Aorta (tissue), 5 donors: ENCODE measurements around the gene CARM1. TPM values are rescaled to one million over a fixed set of nuclear protein-coding genes. Genes with fewer than 3 reads are reported as not detected.
"Not testable (repeated sequence)": the region's sequence is repeated elsewhere in the genome, so short reads cannot be mapped to it uniquely, and the experiment has no call there.

Experiments used
- ATAC-seq: fragments of 200-7000 bp; cut with Tn5 transposase; one replicate; pipeline ENCODE4 v1.9.1; 2022; ENCODE audit warnings: moderate library complexity; ENCODE audit not compliant: low FRiP score
- DNase-seq, 2 donors: peaks; one replicate each; pipeline ENCODE4 v3.0.0-alpha.2; 2020
- H3K27ac ChIP-seq, 2 donors: one replicate each; pipeline ENCODE4 v1.5.1; 2013; ENCODE audit warnings: low read length in 2 of 2, mild to moderate bottlenecking in 2 of 2, moderate library complexity in 2 of 2, control low read depth in 1 of 2, inconsistent platforms in 1 of 2, low read depth in 1 of 2
- H3K27me3 ChIP-seq, 2 donors: one replicate each; pipeline ENCODE4 v1.6.1; 2013; ENCODE audit warnings: control low read depth in 1 of 2, low read length in 1 of 2, mild to moderate bottlenecking in 1 of 2, moderate library complexity in 1 of 2; ENCODE audit not compliant: insufficient read depth in 2 of 2, control insufficient read depth in 1 of 2
- H3K36me3 ChIP-seq, 2 donors: one replicate each; pipeline ENCODE4 v1.6.1; 2013; ENCODE audit warnings: control low read depth in 1 of 2, low read length in 1 of 2, mild to moderate bottlenecking in 1 of 2; ENCODE audit not compliant: insufficient read depth in 2 of 2, control insufficient read depth in 1 of 2
- H3K4me1 ChIP-seq, 2 donors: one replicate each; pipeline ENCODE4 v1.6.1; 2013; ENCODE audit warnings: low read length in 2 of 2, control low read depth in 1 of 2, mild to moderate bottlenecking in 1 of 2, moderate library complexity in 1 of 2; ENCODE audit not compliant: insufficient read depth in 2 of 2, control insufficient read depth in 1 of 2
- H3K4me3 ChIP-seq, 2 donors: one replicate each; pipeline ENCODE4 v1.5.1; 2013; ENCODE audit warnings: low read length in 2 of 2, control low read depth in 1 of 2, mild to moderate bottlenecking in 1 of 2
- H3K9me3 ChIP-seq: one replicate; pipeline ENCODE4 v1.6.1; 2013; ENCODE audit warnings: mild to moderate bottlenecking, low read length; ENCODE audit not compliant: control insufficient read depth
- WGBS, 2 donors: extraction: QIAGEN DNeasy Blood & Tissue Kit; methylation state at CpG; one replicate each; pipeline ENCODE4 v1.1.7; 2013; 5-methylcytosine and 5-hydroxymethylcytosine counted together
- intact Hi-C, 2 donors: fragments of 100-400 bp; cut with DNase I; formaldehyde crosslinking; loops; one replicate each; pipeline versions ENCODE4 v1.14.2 to v1.15.0; 2022
- polyA plus RNA-seq, 2 donors: library from polyadenylated mRNA; stranded (reverse); fragments of 200-250 nt; gene quantifications; one replicate each; pipeline ENCODE4 v1.2.3, GENCODE V29; 2013
- total RNA-seq, 2 donors: library from RNA; stranded (reverse); fragmentation: NEBNext Ultra II Directional; extraction: Animal tissue kit (Norgen Biotek cat#: 25700); gene quantifications; one replicate each; pipeline ENCODE4 v1.2.1, GENCODE V29; 2021
- donor health status: healthy with polysubstance abuse.
- donor health status: Bipolar disorder and iron deficiency.
- donor health status: DM: no; HTN: no; CAD: no.
- donor health status: DM: no; HTN: no; CAD: no.
- donor health status: DM: yes; HTN: yes; CAD: no.

CARM1 gene
- total and polyA plus RNA-seq, 4 donors = 11.5 to 41.4 (median 25.9) TPM

DNA sequence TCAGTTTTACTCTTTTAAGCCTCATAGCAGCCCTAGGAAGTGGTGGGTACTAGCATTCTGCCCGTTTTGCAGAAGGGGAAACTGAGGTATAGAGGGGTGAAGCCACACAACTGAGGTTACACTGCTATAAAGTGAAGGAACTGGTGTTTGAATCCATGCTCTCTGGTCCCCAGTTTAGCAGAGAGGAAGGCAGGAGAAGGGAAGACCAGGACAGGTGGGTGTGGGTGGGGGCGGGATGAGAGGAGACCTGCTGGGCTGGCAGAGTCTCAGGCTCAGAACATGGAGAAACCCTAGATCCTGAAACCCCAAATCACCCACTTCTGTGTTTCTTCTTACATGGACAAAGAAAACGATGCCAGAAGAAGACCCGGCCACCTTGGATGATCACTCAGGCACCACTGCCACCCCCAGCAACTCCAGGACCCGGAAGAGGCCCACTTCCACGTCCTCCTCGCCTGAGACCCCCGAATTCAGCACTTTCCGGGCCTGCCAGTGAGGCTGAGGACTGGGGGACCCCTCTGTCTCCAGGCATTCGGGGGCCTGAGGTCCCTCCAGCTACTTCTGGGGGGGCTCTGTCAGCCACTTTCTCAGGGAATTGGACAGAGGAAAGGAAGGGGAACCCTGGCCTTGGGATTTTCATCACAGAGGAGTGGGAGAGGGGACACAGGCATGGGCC, 2.3 kb upstream of the CARM1 start:
- Histone ChIP-seq H3K9me3 (no peaks in the 10 kb centered on the region), H3K27ac (no peak overlapping the region), H3K4me3 (no peak overlapping the region), H3K36me3 (no peaks in the 10 kb centered on the region), H3K4me1 (no peaks in the 10 kb centered on the region), H3K27me3 (no peaks in the 10 kb centered on the region)
- ATAC-seq (no peak), DNase-seq (no peak)
- intact Hi-C loops = no loop called here
- 93 to 96% methylated on average over 10 of the region's 10 CpGs for WGBS, 2 donors

DNA sequence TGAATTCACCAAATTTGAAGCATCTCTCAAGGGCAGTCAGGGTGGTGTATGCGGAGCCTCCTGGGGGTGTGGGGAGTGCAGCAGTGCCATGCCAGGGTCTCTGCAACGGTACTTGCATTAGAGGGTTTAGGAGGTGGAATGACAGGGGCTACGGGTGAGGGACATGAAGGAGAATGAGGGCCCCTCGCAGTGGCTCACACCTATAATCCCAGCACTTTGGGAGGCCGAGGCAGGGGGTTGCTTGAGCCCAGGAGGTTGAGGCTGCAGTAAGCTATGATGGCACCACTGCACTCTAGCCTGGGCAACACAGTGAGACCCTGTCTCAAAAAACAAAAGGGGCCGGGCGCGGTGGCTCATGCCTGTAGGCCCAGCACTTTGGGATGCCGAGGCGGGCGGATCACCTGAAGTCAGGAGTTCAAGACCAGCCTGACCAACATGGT, 1.5 kb upstream of the CARM1 start:
- H3K27ac ChIP-seq, H3K27me3 ChIP-seq, H3K36me3 ChIP-seq, H3K4me3 ChIP-seq, H3K9me3 ChIP-seq, ATAC-seq, H3K4me1 ChIP-seq: not testable (repeated sequence)
- intact Hi-C loops = loop anchor here (2.0 to 10.0 kb wide), 2 partner anchors 33 to 55 kb away; partner anchors contain the start of genes TIMM29 (in 1 of the 2), TMED1 (in 1 of the 2) and YIPF2 (in 1 of the 2)
- DNase-seq = peak in 1 of 2 donors; percentile 69
- WGBS, 2 donors = 93 to 94% methylated on average over 11 of the region's 11 CpGs

DNA sequence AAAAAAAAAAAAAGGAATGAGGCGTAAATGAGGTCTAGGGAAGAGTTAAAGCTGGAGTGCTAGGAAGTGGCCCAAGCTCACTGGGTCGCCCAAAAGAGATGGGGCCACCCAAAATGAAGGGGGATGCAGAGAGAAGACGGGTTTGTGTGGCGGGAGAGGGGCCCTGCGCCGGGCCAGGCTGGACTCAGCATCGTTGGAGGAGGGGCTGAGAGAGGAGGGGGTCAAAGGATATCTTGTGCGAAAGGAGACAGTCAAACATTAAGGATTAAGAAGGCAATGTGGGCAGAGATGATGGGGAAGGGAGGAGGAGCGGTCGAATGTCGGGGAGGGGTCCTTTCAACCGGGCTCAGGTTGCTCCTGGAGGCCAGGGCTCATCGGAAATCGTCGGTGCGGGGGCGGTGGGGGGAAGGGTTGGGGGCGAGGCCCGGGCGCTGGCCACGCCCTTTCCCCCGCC, 825 bp upstream of the CARM1 start:
- H3K27me3 ChIP-seq = no peaks in the 10 kb centered on the region
- ATAC-seq = peak; percentile 15
- H3K9me3 ChIP-seq = no peaks in the 10 kb centered on the region
- H3K36me3 ChIP-seq = no peaks in the 10 kb centered on the region
- intact Hi-C loops = loop anchor here (2.0 to 10.0 kb wide), 2 partner anchors 34 to 54 kb away; partner anchors contain the start of genes TIMM29 (in 1 of the 2), TMED1 (in 1 of the 2) and YIPF2 (in 1 of the 2)
- WGBS, 2 donors = 0 to 1% methylated on average over 19 to 22 of the region's 22 CpGs
- H3K27ac ChIP-seq = peak overlapping the region in 1 of 2 donors; percentile 67
- no peaks in the 10 kb centered on the region for H3K4me1 ChIP-seq
- H3K4me3 ChIP-seq = peak overlapping the region in 1 of 2 donors; percentile 33
- DNase-seq = no peak

DNA sequence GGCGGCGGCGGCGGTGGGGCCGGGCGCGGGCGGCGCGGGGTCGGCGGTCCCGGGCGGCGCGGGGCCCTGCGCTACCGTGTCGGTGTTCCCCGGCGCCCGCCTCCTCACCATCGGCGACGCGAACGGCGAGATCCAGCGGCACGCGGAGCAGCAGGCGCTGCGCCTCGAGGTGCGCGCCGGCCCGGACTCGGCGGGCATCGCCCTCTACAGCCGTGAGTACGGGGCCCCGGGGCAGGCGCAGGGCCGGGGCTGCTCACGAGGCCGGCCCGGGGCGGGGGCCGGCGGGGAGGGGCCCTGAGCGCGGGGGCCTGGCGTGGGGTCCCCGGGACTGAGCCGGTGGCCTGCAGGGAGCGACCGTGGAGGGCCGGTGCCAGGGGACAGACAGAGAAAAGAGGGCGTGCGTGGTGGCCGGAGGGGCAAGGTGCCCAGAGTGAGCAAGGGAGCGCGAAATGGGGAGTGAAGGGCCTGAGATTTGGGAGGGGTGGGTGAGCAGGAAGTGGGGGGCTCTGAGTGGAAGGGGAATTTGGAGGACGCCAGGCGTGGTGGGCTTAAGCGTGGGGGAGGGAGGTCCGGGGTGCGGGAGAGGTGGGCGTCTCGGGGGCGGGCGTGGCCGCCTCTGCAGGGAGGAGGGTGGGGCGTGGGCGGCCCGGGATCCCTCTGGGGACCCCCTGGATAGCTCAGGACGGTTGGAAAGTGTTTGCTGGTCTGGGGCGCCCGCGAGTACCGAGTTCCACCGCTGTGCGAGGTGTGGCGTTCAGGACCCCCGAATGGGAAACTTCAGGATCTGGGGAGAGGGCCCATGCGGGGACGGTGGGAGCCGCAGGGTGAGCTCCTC, 575 bp downstream of the CARM1 start:
- Histone ChIP-seq H3K4me3 (peak overlapping the region; percentile 69 to 97), H3K27me3 (no peaks in the 10 kb centered on the region), H3K4me1 (no peaks in the 10 kb centered on the region), H3K27ac (peak overlapping the region in 1 of 2 donors; percentile 48), H3K36me3 (no peaks in the 10 kb centered on the region), H3K9me3 (no peaks in the 10 kb centered on the region)
- DNase-seq = peak; percentile 76 to 86
- intact Hi-C loops = loop anchor here (2.0 to 10.0 kb wide), 3 partner anchors 35 to 57 kb away; partner anchors contain the start of genes TIMM29 (in 2 of the 2), YIPF2 (in 2 of the 2) and TMED1 (in 1 of the 2)
- 1% methylated on average over 47 to 90 of the region's 90 CpGs for WGBS, 2 donors
- ATAC-seq = no peak

DNA sequence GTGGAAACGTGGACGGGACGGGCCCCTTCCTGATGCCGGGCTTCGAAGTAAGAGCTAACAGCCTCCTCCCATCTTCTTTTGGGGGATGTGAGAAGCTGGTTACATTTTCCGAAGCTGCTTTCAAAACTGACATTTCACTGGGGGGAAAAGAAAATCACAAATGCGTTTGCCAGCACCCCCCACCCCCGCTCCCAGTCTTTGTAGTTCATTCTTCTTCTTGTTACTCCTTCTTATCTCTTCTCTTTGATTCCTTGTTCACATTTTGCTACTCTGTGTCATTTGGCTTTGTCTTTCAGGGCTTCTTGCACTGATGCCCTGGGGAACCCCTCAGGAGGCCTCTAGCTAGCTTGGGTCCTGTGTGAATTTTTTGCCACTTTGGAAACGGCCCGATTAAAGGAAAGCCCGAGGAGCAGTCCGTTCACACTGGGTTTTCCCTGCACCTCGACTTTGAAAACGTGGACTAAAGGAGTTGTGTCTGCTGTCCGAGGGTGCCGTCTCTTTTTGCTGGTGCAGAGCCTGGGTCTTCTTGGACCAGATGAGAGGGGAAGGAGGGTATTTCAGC, 1.3 kb downstream of the CARM1 start:
- H3K4me1 ChIP-seq = no peaks in the 10 kb centered on the region
- peak overlapping the region; percentile 69 to 97 for H3K4me3 ChIP-seq
- no peaks in the 10 kb centered on the region for H3K9me3 ChIP-seq
- no peak for DNase-seq
- intact Hi-C loops = loop anchor here (2.0 to 10.0 kb wide), 2 partner anchors 52 to 56 kb away; partner anchors contain the start of genes TIMM29 (in 2 of the 2) and YIPF2 (in 2 of the 2)
- H3K36me3 ChIP-seq = no peaks in the 10 kb centered on the region
- no peak for ATAC-seq
- H3K27me3 ChIP-seq = no peaks in the 10 kb centered on the region
- no peak overlapping the region for H3K27ac ChIP-seq
- 1 to 4% methylated on average over 16 of the region's 16 CpGs for WGBS, 2 donors

DNA sequence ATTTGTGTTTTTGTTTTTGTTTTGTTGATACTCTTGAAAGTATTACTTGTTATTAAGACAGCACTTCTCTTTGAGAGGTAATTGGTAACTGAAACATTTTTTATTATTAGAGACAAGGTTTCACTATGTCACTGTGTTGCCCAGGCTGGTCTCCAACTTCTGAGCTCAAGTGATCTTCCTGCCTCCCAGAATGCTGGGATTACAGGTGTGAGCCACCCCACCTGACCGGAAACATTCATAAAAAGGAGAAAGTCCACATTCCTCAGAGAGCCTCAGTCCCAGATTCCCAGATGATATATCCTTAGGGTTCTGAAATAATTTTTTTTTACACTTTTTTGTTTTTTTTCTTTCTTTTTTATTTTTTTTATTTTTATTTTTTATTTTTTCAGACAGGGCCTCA, 2.7 kb downstream of the CARM1 start:
- no peak overlapping the region for H3K4me3 ChIP-seq
- H3K4me1 ChIP-seq = no peaks in the 10 kb centered on the region
- WGBS, 2 donors = 98 to 100% methylated on average over 1 of the region's 1 CpG
- no peaks in the 10 kb centered on the region for H3K9me3 ChIP-seq
- intact Hi-C loops = loop anchor here in 1 of 2 donors (10.0 kb wide), 1 partner anchor 51 kb away; the partner anchor contains the start of genes TIMM29 and YIPF2
- no peaks in the 10 kb centered on the region for H3K36me3 ChIP-seq
- no peak for DNase-seq
- no peaks in the 10 kb centered on the region for H3K27me3 ChIP-seq
- ATAC-seq = no peak
- no peak overlapping the region for H3K27ac ChIP-seq

DNA sequence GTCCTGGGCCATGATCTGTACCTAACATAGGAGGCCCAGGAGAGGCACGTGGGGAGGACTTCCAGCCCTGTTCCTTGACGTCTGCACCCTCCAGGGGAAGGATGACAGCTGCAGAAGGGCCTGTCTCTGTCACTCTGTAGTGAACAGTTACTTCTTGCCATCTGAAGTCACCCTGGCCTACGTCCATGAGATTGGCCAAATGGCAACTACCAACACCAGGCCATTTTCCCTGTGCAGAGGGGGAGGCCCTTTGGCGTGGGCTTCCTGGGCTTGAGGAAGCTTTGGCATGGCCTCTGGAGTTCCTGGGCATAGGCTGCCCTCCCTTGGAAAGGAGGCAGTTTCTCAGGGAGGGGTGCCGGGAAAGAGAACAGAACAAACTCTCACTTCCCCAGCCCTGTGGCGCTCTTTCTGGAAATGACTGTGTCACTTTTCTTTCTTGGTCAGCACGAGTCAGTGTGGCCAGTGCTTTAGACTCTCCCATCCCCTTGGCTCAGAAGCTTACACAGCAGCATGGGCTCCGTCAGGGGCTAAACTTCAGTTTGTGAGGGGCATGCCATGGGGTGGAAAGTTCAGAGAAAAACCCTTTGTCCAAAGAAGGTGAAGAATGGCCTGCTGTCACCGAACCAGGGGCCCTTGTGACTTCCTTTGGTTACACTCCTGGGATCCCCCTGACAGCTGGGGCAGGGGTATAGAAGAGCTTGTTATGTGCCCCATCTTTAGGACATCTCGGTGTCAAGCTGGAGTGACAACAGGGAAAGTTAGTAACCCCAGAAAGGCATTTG, 5.3 kb downstream of the CARM1 start:
- 32 to 41% methylated on average over 10 of the region's 10 CpGs for WGBS, 2 donors
- H3K4me1 ChIP-seq = no peaks in the 10 kb centered on the region
- DNase-seq = peak in 1 of 2 donors; percentile 71

More for the DNA sequence above, 5.3 kb downstream of the CARM1 start:
- Histone ChIP-seq H3K27me3 (no peaks in the 10 kb centered on the region), H3K9me3 (no peaks in the 10 kb centered on the region), H3K4me3 (no peak overlapping the region), H3K27ac (no peak overlapping the region), H3K36me3 (no peaks in the 10 kb centered on the region)
- ATAC-seq = peak; percentile 39
- intact Hi-C loops = loop anchor here in 1 of 2 donors (10.0 kb wide), 1 partner anchor 48 kb away; the partner anchor contains the start of genes TIMM29 and YIPF2
